ENCODE data around the gene NVL. TPM values are rescaled to one million over a fixed set of nuclear protein-coding genes. Genes with fewer than 3 reads are reported as not detected.

NVL gene
- total and polyA plus RNA-seq, 2 of the 4 experiments (the other 2 are of a cell fraction), result 16.5 to 18.4 TPM

GRCh38 chr1:224359207-224359606 is 29.2 kb upstream of the NVL start:
- H4K20me1 ChIP-seq (ENCODE audit: insufficient read depth, low read length), result peaks cover 12% of the 10 kb centered on the region
- H2BK20ac ChIP-seq (ENCODE audit: low read depth, low read length), result no peak overlapping the region
- H4K8ac ChIP-seq (ENCODE audit: low read depth in 2 of 2, low read length in 2 of 2), result no peak overlapping the region
- H3K9me3 ChIP-seq (ENCODE audit: control insufficient read depth, insufficient read depth, low read length), result no peaks in the 10 kb centered on the region
- intact Hi-C loops (cut with micrococcal nuclease) (no loop called here), dilution Hi-C loops (cut with HindIII; ENCODE audit: low sequenced_read_pairs, unreplicated experiment) (no loop called here), in situ Hi-C loops (cut with MboI; ENCODE audit: low sequenced_read_pairs) (no loop called here)
- peaks cover 5% of the 10 kb centered on the region; the same call in 1 of the 2 replicates for H3K9me1 ChIP-seq (ENCODE audit: insufficient read depth, low read length)
- no peaks in the 10 kb centered on the region for H3K27me3 ChIP-seq (ENCODE audit: control insufficient read depth, insufficient read depth, low read length)
- no peak overlapping the region for H3K18ac ChIP-seq (ENCODE audit: low read depth, low read length)
- H2BK5ac ChIP-seq (ENCODE audit: low read depth, low read length, poor library complexity, severe bottlenecking), result no peak overlapping the region
- peaks cover 2% of the 10 kb centered on the region for H3K4me1 ChIP-seq (ENCODE audit: control insufficient read depth, insufficient read depth, low read length)
- 0 out of 2 replicates have a peak, but pooled peaks cover 1% of the 10 kb centered on the region for H3K36me3 ChIP-seq (ENCODE audit: control insufficient read depth, insufficient read depth, low read length)
- ATAC-seq (ENCODE audit: low read depth) (no peak), DNase-seq (no peak)
- 80% methylated on average over 1 of the region's 3 CpGs; no CpG with 5 or more reads in 1 of the 2 experiments for WGBS, 2 experiments (ENCODE audit: extremely low coverage in 2 of 2, insufficient read length in 1 of 2)
- H3K14ac ChIP-seq (replicated peaks; ENCODE audit: low read depth, low read length), result no peak overlapping the region
- no peak overlapping the region for H3K9ac ChIP-seq (ENCODE audit: low read depth, low read length)
- H3K4me2 ChIP-seq (ENCODE audit: low read depth, low read length), result no peak overlapping the region
- BruUV-seq (replicated peaks), result no TSS peak
- no peak overlapping the region for H3K23ac ChIP-seq (ENCODE audit: low read depth, low read length)
- H3K79me1 ChIP-seq (ENCODE audit: low read depth in 1 of 2, low read length in 2 of 2), result peaks cover 26 to 55% of the 10 kb centered on the region in 2 experiments; a peak in 3 of 4 replicates
- H3K4ac ChIP-seq (ENCODE audit: low read depth, low read length), result no peak overlapping the region
- ChIA-PET POLR2A (ENCODE audit: unreplicated experiment) (no interaction called here), CTCF (no interaction called here)
- H2BK120ac ChIP-seq (ENCODE audit: low read depth, low read length), result no peak overlapping the region
- H4K91ac ChIP-seq (ENCODE audit: insufficient read depth, low read depth, low read length), result no peak overlapping the region
- H2AFZ ChIP-seq (replicated peaks; ENCODE audit: low read length, poor library complexity), result no peak overlapping the region
- no peak overlapping the region for H4K5ac ChIP-seq (ENCODE audit: low read depth, low read length)
- no peak overlapping the region for H2AK9ac ChIP-seq (replicated peaks; ENCODE audit: low read depth, low read length, poor library complexity)
- H3K56ac ChIP-seq (ENCODE audit: extremely low read depth, insufficient read depth, low read length), result no peak overlapping the region
- H2AK5ac ChIP-seq (ENCODE audit: low read depth, low read length), result no peak overlapping the region
- H3K4me3 ChIP-seq (ENCODE audit: insufficient read depth, low read depth, low read length), result no peak overlapping the region
- no peak overlapping the region for H2BK15ac ChIP-seq (ENCODE audit: low read depth, low read length)
- TF ChIP-seq RAD21 (IDR thresholded peaks at IDR 0.05; ENCODE audit: low read length) (no peak), MXI1 (IDR thresholded peaks at IDR 0.05; ENCODE audit: borderline replicate concordance, low read depth, low read length) (no peak)
- H3K27ac ChIP-seq (ENCODE audit: insufficient read depth, low read length), result no peak overlapping the region

All from IMR-90 (cell line).